Measurements from ENCODE around the gene C10orf67.

The C10orf67 gene

GRCh38 chr10:23157691-23158369, 186.8 kb downstream of the C10orf67 start:
- DNase-seq, result no peak

- no peak for DNase-seq
These were observed 187.3 kb downstream of the C10orf67 start for GRCh38 chr10:23157239-23157681.

- no peak for DNase-seq
These were observed 188.0 kb downstream of the C10orf67 start for GRCh38 chr10:23156447-23157150.

GRCh38 chr10:23155169-23155568, 189.4 kb downstream of the C10orf67 start:
- DNase-seq, result no peak
